Mesenchymal stem cell (in vitro differentiated cells and primary cell): Measurements from ENCODE around the gene IKZF3.

ENCODE experiments used
- DNase-seq: peaks from one replicate; pipeline ENCODE4 v3.0.0-alpha.2; 2013
- H2AFZ ChIP-seq: one replicate; pipeline ENCODE4 v1.6.1; 2013; ENCODE audit warnings: low read depth, mild to moderate bottlenecking, control low read depth, inconsistent platforms, low read length, moderate library complexity
- H2AK5ac ChIP-seq: 2 replicates; pipeline ENCODE4 v1.6.1; 2013; ENCODE audit warnings: low read length, moderate library complexity, mild to moderate bottlenecking, inconsistent platforms; ENCODE audit not compliant: severe bottlenecking
- H2BK120ac ChIP-seq: one replicate; pipeline ENCODE4 v1.6.1; 2013; ENCODE audit warnings: low read depth, mild to moderate bottlenecking, inconsistent platforms, low read length, moderate library complexity
- H2BK12ac ChIP-seq, 2 experiments: one replicate each; pipeline ENCODE4 v1.6.1; 2013; ENCODE audit warnings: inconsistent platforms in 2 of 2, low read length in 2 of 2, mild to moderate bottlenecking in 2 of 2, moderate library complexity in 2 of 2, control low read depth in 1 of 2
- H2BK15ac ChIP-seq: one replicate; pipeline ENCODE4 v1.6.1; 2013; ENCODE audit warnings: mild to moderate bottlenecking, low read depth, inconsistent platforms; ENCODE audit not compliant: poor library complexity, severe bottlenecking
- H2BK5ac ChIP-seq: 2 replicates; pipeline ENCODE4 v1.6.1; 2013; ENCODE audit warnings: low read depth, mild to moderate bottlenecking, low read length, control low read depth, inconsistent platforms; ENCODE audit not compliant: poor library complexity, severe bottlenecking
- H3K14ac ChIP-seq, 2 experiments: one replicate each; pipeline ENCODE4 v1.6.1; 2013; ENCODE audit warnings: inconsistent platforms in 2 of 2, low read length in 2 of 2, control low read depth in 1 of 2, mild to moderate bottlenecking in 1 of 2, moderate library complexity in 1 of 2
- H3K18ac ChIP-seq, 2 experiments: one replicate each; pipeline ENCODE4 v1.6.1; 2013; ENCODE audit warnings: inconsistent platforms in 2 of 2, low read length in 2 of 2, control low read depth in 1 of 2, low read depth in 1 of 2, mild to moderate bottlenecking in 1 of 2
- H3K23ac ChIP-seq, 2 experiments: one replicate each; pipeline ENCODE4 v1.6.1; 2013; ENCODE audit warnings: inconsistent platforms in 2 of 2, low read length in 2 of 2, mild to moderate bottlenecking in 2 of 2, moderate library complexity in 2 of 2, control low read depth in 1 of 2
- H3K27ac ChIP-seq: 2 replicates; pipeline ENCODE4 v1.5.1; 2013; ENCODE audit warnings: mild to moderate bottlenecking, moderate library complexity, low read length, control low read depth, inconsistent platforms; ENCODE audit not compliant: poor library complexity, severe bottlenecking
- H3K27me3 ChIP-seq, 2 experiments: 2 replicates each; pipeline versions ENCODE4 v1.6.1 to v1.7.0; 2013; ENCODE audit warnings: low read length in 2 of 2, mild to moderate bottlenecking in 2 of 2, moderate library complexity in 2 of 2, control low read depth in 1 of 2, inconsistent platforms in 1 of 2; ENCODE audit not compliant: control insufficient read depth in 1 of 2, insufficient read depth in 1 of 2
- H3K36me3 ChIP-seq, 2 experiments: 2 replicates each; pipeline versions ENCODE4 v1.6.1 to v1.7.0; 2013; ENCODE audit warnings: low read length in 2 of 2, control low read depth in 1 of 2, inconsistent platforms in 1 of 2, low read depth in 1 of 2, mild to moderate bottlenecking in 1 of 2; ENCODE audit not compliant: insufficient read depth in 2 of 2, control insufficient read depth in 1 of 2
- H3K4ac ChIP-seq, 2 experiments: one replicate each; pipeline ENCODE4 v1.6.1; 2013; ENCODE audit warnings: inconsistent platforms in 2 of 2, low read length in 2 of 2, mild to moderate bottlenecking in 2 of 2, moderate library complexity in 2 of 2, control low read depth in 1 of 2, low read depth in 1 of 2
- H3K4me1 ChIP-seq: 2 replicates; pipeline ENCODE4 v1.6.1; 2013; ENCODE audit warnings: low read depth, low read length, control low read depth; ENCODE audit not compliant: control insufficient read depth, insufficient read depth
- H3K4me2 ChIP-seq: 2 replicates; pipeline ENCODE4 v1.6.1; 2013; ENCODE audit warnings: low read length, mild to moderate bottlenecking, inconsistent platforms; ENCODE audit not compliant: poor library complexity, severe bottlenecking
- H3K4me3 ChIP-seq, 2 experiments: 2 replicates each; pipeline versions ENCODE4 v1.5.1 to v1.7.0; 2013; ENCODE audit warnings: low read length in 2 of 2, mild to moderate bottlenecking in 2 of 2, control low read depth in 1 of 2, low read depth in 1 of 2; ENCODE audit not compliant: insufficient read depth in 1 of 2
- H3K79me1 ChIP-seq: replicated peaks from 2 replicates; pipeline ENCODE4 v1.6.1; 2013; ENCODE audit warnings: mild to moderate bottlenecking, control low read depth, low read length, inconsistent platforms; ENCODE audit not compliant: poor library complexity, severe bottlenecking
- H3K9ac ChIP-seq: 2 replicates; pipeline ENCODE4 v1.7.0; 2013; ENCODE audit warnings: mild to moderate bottlenecking, low read length, moderate library complexity
- H3K9me3 ChIP-seq: 2 replicates; pipeline ENCODE4 v1.7.0; 2013; ENCODE audit warnings: mild to moderate bottlenecking, low read length; ENCODE audit not compliant: control insufficient read depth
- H4K8ac ChIP-seq: one replicate; pipeline ENCODE4 v1.6.1; 2013; ENCODE audit warnings: inconsistent platforms, mild to moderate bottlenecking, low read length, moderate library complexity
- H4K91ac ChIP-seq: one replicate; pipeline ENCODE4 v1.6.1; 2013; ENCODE audit warnings: mild to moderate bottlenecking, low read length, inconsistent platforms
- WGBS: methylation state at CpG from one replicate; pipeline ENCODE4 v1.1.7; 2013; ENCODE audit warnings: mixed read lengths; 5-methylcytosine and 5-hydroxymethylcytosine counted together

The IKZF3 gene

DNA sequence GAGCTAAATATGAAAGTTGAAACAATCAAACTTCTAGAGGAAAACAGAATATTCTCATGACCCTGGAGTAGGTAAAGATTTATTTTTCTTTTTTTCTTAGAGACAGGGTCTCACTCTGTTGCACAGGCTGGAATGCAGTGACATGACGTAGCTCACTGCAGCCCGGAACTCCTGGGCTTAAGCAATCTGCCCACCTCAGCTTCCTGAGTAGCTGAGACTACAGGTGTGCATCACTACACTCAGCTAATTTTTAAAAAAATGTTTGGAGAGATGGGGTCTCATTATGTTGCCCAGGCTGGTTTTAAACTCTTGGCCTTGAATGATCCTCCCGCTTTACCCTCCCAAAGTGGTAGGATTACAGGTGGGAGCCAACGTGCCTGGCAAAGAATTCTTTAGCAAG lies 15.5 kb downstream of the IKZF3 start:
- Histone ChIP-seq H3K23ac (no peak overlapping the region), H3K4me1 (no peaks in the 10 kb centered on the region), H3K4me2 (no peak overlapping the region), H3K27ac (no peak overlapping the region), H2AFZ (no peak overlapping the region), H2AK5ac (no peak overlapping the region), H3K4ac (no peak overlapping the region), H3K79me1 (no peaks in the 10 kb centered on the region), H3K27me3 (peaks cover 3 to 70% of the 10 kb centered on the region in 2 experiments), H3K18ac (no peak overlapping the region), H3K4me3 (no peak overlapping the region), H3K14ac (no peak overlapping the region), H4K8ac (no peak overlapping the region), H3K9ac (no peak overlapping the region), H4K91ac (no peak overlapping the region), H2BK120ac (no peak overlapping the region), H3K36me3 (no peaks in the 10 kb centered on the region), H3K9me3 (no peaks in the 10 kb centered on the region), H2BK5ac (no peak overlapping the region), H2BK12ac (no peak overlapping the region), H2BK15ac (no peak overlapping the region)
- WGBS, result 85% methylated on average over 3 of the region's 4 CpGs
- DNase-seq, result no peak

DNA sequence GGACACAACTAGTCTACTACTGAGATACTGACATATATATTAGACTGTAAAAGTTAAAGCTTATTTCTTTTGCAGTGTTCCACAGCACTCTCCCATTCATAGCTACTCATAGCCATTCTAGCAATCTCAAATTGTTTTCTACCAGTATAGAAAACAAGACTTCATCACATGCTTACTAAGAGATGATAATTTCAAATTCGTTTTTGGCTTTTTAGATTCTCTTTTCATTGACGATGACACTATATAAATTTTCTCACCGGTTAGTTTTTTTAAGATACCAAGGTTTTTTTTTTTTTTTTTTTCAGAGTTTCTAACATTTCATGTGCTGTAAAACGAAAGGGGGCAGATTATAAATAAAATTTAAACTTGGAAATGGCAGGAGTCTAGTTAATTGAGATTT lies 17.9 kb downstream of the IKZF3 start:
- Histone ChIP-seq H2AK5ac (no peak overlapping the region), H2BK120ac (no peak overlapping the region), H3K27me3 (peaks cover 7 to 69% of the 10 kb centered on the region in 2 experiments), H3K9ac (no peak overlapping the region), H3K4me2 (no peak overlapping the region), H3K9me3 (no peaks in the 10 kb centered on the region), H3K27ac (no peak overlapping the region), H2AFZ (no peak overlapping the region), H2BK15ac (no peak overlapping the region), H4K91ac (no peak overlapping the region), H3K79me1 (no peaks in the 10 kb centered on the region), H3K4ac (no peak overlapping the region), H3K36me3 (no peaks in the 10 kb centered on the region), H2BK12ac (no peak overlapping the region), H3K14ac (no peak overlapping the region), H3K23ac (no peak overlapping the region), H3K4me1 (no peaks in the 10 kb centered on the region), H3K4me3 (no peak overlapping the region), H3K18ac (no peak overlapping the region), H4K8ac (no peak overlapping the region), H2BK5ac (no peak overlapping the region)
- DNase-seq, result no peak
- WGBS, result 0% methylated on average over 1 of the region's 4 CpGs

DNA sequence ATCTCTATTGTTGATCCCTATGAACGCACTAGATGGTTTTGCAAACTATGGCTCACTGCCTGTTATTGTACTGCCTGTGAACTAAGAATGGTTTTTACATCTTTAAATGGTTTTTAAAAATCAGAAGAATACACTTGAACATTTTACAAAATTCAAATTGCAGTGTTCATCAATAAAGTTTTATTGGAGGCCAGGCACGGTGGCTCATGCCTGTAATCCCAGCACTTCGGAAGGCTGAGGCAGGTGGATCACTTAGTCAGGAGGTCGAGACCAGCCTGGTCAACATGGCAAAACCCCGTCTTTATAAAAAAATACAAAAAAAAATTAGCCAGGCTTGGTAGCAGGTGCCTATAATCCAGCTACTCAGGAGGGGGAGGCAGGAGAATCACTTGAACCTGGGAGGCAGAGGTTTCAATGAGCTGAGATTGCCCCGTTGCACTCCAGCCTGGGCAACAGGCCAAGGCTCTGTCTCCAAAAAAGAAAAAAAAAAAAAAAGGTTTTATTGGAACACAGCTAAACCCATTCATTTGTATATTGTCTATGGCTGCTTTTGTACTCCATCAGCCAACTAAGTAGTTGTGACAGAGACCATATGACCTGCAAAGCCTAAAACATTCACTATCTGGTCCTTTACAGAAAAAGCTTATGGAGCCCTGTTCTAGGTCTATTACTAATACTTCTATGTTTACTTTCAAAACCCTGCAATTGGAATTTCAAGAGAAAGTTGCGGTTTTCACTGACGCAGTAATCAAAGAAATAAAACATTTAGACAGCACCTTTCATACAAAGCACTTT lies 18.9 kb downstream of the IKZF3 start:
- Histone ChIP-seq H3K27ac (no peak overlapping the region), H3K9me3 (no peaks in the 10 kb centered on the region), H2AFZ (no peak overlapping the region), H3K27me3 (peaks cover 7 to 77% of the 10 kb centered on the region in 2 experiments), H3K4ac (no peak overlapping the region), H3K14ac (no peak overlapping the region), H3K79me1 (no peaks in the 10 kb centered on the region), H3K4me2 (no peak overlapping the region), H2BK12ac (no peak overlapping the region), H4K8ac (no peak overlapping the region), H3K36me3 (no peaks in the 10 kb centered on the region), H4K91ac (no peak overlapping the region), H3K9ac (no peak overlapping the region), H2AK5ac (no peak overlapping the region), H2BK120ac (no peak overlapping the region), H2BK15ac (no peak overlapping the region), H3K4me3 (no peak overlapping the region), H3K18ac (no peak overlapping the region), H3K23ac (no peak overlapping the region), H2BK5ac (no peak overlapping the region), H3K4me1 (no peaks in the 10 kb centered on the region)
- no peak for DNase-seq
- 94% methylated on average over 4 of the region's 8 CpGs for WGBS

DNA sequence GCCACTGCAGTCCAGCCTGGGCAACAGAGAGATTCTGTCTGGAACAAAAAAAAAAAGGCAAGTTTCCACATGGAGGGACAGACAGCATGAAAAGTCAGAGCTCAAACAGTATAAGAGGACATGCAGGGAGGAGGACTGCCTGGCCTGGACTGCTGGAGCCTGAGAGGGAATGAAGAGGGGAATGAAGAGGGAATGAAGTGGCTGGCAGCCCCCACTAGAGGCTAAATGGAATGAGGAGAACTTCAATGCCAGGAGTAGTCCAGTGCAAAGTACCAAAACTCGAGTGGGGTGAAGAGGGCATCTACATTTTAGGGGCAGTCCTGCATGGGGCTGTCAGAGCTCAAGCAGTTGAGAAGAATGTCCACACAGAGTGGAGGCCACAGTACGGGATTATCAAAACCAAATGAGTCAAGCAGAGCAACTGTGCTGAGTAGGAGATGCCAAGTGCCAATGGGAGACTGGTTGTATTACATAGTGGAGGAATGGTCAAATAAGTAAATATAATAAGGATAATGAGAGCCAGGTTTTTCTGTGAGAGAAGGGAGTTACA lies 22.9 kb downstream of the IKZF3 start:
- Histone ChIP-seq H2AK5ac (no peak overlapping the region), H3K4me1 (no peaks in the 10 kb centered on the region), H3K23ac (no peak overlapping the region), H3K18ac (no peak overlapping the region), H3K27ac (no peak overlapping the region), H4K8ac (no peak overlapping the region), H3K9ac (no peak overlapping the region), H2BK5ac (no peak overlapping the region), H3K9me3 (peaks cover 9% of the 10 kb centered on the region), H3K4me3 (no peak overlapping the region), H3K27me3 (peaks cover 4 to 53% of the 10 kb centered on the region in 2 experiments), H3K4me2 (no peak overlapping the region), H2BK15ac (no peak overlapping the region), H2BK120ac (no peak overlapping the region), H3K4ac (no peak overlapping the region), H3K36me3 (no peaks in the 10 kb centered on the region), H2AFZ (no peak overlapping the region), H4K91ac (no peak overlapping the region), H3K14ac (no peak overlapping the region), H2BK12ac (no peak overlapping the region), H3K79me1 (no peaks in the 10 kb centered on the region)
- 63% methylated on average over 2 of the region's 2 CpGs for WGBS
- no peak for DNase-seq
